Measurements from ENCODE around the gene SLC35F3. TPM values are rescaled to one million over a fixed set of nuclear protein-coding genes. Genes with fewer than 3 reads are reported as not detected.
A peak's percentile ranks its signal among the peaks of the same experiment; 100 is the strongest.
"Not testable (repeated sequence)": the region's sequence is repeated elsewhere in the genome, so short reads cannot be mapped to it uniquely, and the experiment has no call there.

Gene SLC35F3
- total RNA-seq, 4 donors from 2014 or later, result 0.36 to 1.4 (median 0.54) TPM

GRCh38 chr1:234355782-234356510 lies 451.5 kb downstream of the SLC35F3 start:
- Histone ChIP-seq H3K4me1 (no peaks in the 10 kb centered on the region), H3K27ac (no peak overlapping the region), H3K36me3 (no peaks in the 10 kb centered on the region), H3K27me3 (peaks cover 11% of the 10 kb centered on the region), H3K9me3 (no peaks in the 10 kb centered on the region), H3K4me3 (peak overlapping the region; percentile 42)
- 88% methylated on average over 3 of the region's 3 CpGs for WGBS
- no peak for DNase-seq (ENCODE audit: low spot score in 2 of 2)
- TF ChIP-seq POLR2A (IDR thresholded peaks at IDR 0.05) (no peak), POLR2AphosphoS5 (IDR thresholded peaks at IDR 0.05) (no peak), CTCF (IDR thresholded peaks at IDR 0.05) (no peak), EP300 (IDR thresholded peaks at IDR 0.05) (no peak)

- DNase-seq (ENCODE audit: low spot score in 2 of 2); H3K36me3 ChIP-seq; H3K4me1 ChIP-seq; H3K27ac ChIP-seq; H3K9me3 ChIP-seq: not testable (repeated sequence)
- WGBS, result 55% methylated on average over 35 of the region's 35 CpGs
- Histone ChIP-seq H3K4me3 (peak overlapping the region; percentile 42), H3K27me3 (peaks cover 11% of the 10 kb centered on the region)
Observed at GRCh38 chr1:234356615-234357269, 452.3 kb downstream of the SLC35F3 start.

GRCh38 chr1:234357831-234358230 lies 453.4 kb downstream of the SLC35F3 start:
- peaks cover 11% of the 10 kb centered on the region for H3K27me3 ChIP-seq
- no peak overlapping the region for H3K4me3 ChIP-seq
- no peak for DNase-seq (ENCODE audit: low spot score in 2 of 2)
- H3K27ac ChIP-seq, result no peak overlapping the region
- H3K9me3 ChIP-seq, result no peaks in the 10 kb centered on the region
- H3K36me3 ChIP-seq, result no peaks in the 10 kb centered on the region
- TF ChIP-seq CTCF (IDR thresholded peaks at IDR 0.05) (no peak), POLR2A (IDR thresholded peaks at IDR 0.05) (no peak), EP300 (IDR thresholded peaks at IDR 0.05) (no peak), POLR2AphosphoS5 (IDR thresholded peaks at IDR 0.05) (no peak)
- H3K4me1 ChIP-seq, result no peaks in the 10 kb centered on the region

GRCh38 chr1:234361102-234361603 lies 456.7 kb downstream of the SLC35F3 start:
- Histone ChIP-seq H3K27ac (no peak overlapping the region), H3K4me1 (no peaks in the 10 kb centered on the region), H3K36me3 (no peaks in the 10 kb centered on the region), H3K27me3 (peaks cover 11% of the 10 kb centered on the region), H3K4me3 (no peak overlapping the region), H3K9me3 (no peaks in the 10 kb centered on the region)
- no peak for TF ChIP-seq CTCF (IDR thresholded peaks at IDR 0.05)
- no peak for TF ChIP-seq POLR2AphosphoS5 (IDR thresholded peaks at IDR 0.05)
- no peak for TF ChIP-seq POLR2A (IDR thresholded peaks at IDR 0.05)
- no peak for TF ChIP-seq EP300 (IDR thresholded peaks at IDR 0.05)
- 87% methylated on average over 3 of the region's 3 CpGs for WGBS
- no peak for DNase-seq (ENCODE audit: low spot score in 2 of 2)

GRCh38 chr1:234362558-234362957 lies 458.1 kb downstream of the SLC35F3 start:
- Histone ChIP-seq H3K27ac (no peak overlapping the region), H3K4me3 (no peak overlapping the region), H3K4me1 (no peaks in the 10 kb centered on the region), H3K27me3 (peaks cover 6% of the 10 kb centered on the region), H3K9me3 (no peaks in the 10 kb centered on the region), H3K36me3 (no peaks in the 10 kb centered on the region)
- no peak for TF ChIP-seq POLR2AphosphoS5 (IDR thresholded peaks at IDR 0.05)
- TF ChIP-seq CTCF (IDR thresholded peaks at IDR 0.05), result no peak
- WGBS, result 86% methylated on average over 2 of the region's 2 CpGs
- DNase-seq (ENCODE audit: low spot score in 2 of 2), result no peak

All from suprapubic skin (tissue), 4 donors.